Hepatocyte (in vitro differentiated cells): ENCODE results near the gene PRPS2.

Experiments used
- EZH2 ChIP-seq: fragments of 200-600 bp; sonication (generic); IDR thresholded peaks from 2 replicates; pipeline ENCODE4 v1.6.1; 2016; ENCODE audit warnings: antibody characterized with exemption, mild to moderate bottlenecking, borderline replicate concordance
- EZH2phosphoT487 ChIP-seq: fragments of 200-600 bp; sonication (generic); IDR thresholded peaks from one replicate; pipeline ENCODE4 v1.6.1; 2018; ENCODE audit warnings: antibody characterized with exemption, mild to moderate bottlenecking, low read depth, moderate library complexity; ENCODE audit not compliant: unreplicated experiment, severe bottlenecking
- TF ChIP-seq, protein P1 (sequence below): fragments of 200-600 bp; sonication (generic); IDR thresholded peaks from 2 replicates; pipeline ENCODE4 v1.5.1; 2016; ENCODE audit warnings: antibody characterized with exemption, mild to moderate bottlenecking; ENCODE audit not compliant: poor library complexity

DNA sequence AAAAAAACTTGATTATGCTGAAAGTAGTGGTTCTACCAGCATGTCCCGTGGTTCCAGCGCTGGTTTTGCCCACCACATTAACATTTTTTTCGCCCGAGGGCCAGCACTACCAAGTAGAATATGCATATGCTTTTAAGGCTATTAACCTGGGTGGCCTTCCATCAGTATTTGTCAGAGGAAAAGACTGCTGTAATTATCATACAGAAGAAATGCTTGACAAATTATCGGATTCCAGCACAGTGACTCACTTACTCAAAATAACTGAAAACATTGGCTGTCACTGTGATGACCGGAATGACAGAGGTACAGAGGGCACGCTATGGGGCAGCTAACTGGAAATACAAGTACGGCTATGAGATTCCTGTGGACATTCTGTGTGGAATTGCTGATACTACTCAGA is 34.6 kb downstream of the PRPS2 start:
- TF ChIP-seq EZH2 (no peak), EZH2phosphoT487 (no peak)
- TF ChIP-seq, protein P1, sequence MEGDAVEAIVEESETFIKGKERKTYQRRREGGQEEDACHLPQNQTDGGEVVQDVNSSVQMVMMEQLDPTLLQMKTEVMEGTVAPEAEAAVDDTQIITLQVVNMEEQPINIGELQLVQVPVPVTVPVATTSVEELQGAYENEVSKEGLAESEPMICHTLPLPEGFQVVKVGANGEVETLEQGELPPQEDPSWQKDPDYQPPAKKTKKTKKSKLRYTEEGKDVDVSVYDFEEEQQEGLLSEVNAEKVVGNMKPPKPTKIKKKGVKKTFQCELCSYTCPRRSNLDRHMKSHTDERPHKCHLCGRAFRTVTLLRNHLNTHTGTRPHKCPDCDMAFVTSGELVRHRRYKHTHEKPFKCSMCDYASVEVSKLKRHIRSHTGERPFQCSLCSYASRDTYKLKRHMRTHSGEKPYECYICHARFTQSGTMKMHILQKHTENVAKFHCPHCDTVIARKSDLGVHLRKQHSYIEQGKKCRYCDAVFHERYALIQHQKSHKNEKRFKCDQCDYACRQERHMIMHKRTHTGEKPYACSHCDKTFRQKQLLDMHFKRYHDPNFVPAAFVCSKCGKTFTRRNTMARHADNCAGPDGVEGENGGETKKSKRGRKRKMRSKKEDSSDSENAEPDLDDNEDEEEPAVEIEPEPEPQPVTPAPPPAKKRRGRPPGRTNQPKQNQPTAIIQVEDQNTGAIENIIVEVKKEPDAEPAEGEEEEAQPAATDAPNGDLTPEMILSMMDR = no peak
